NCI-H82 treated with DMSO at 0.1 percent for 48 hours (cell line): ENCODE results near the gene IL23A.
A peak's percentile ranks its signal among the peaks of the same experiment; 100 is the strongest.

ENCODE experiments used
- DNase-seq: peaks from one replicate; lab custom pipeline; 2025; ENCODE audit not compliant: unreplicated experiment; lab: John Stamatoyannopoulos, UW

The IL23A gene

GRCh38 chr12:56359851-56360767 lies 21.4 kb downstream of the IL23A start, which contains the start of gene STAT2:
TSS of gene STAT2 (minus strand) at chr12:56360107. CDS start at chr12:56356571, 3,536 bp downstream.
- DNase-seq: peak; percentile 95

GRCh38 chr12:56361487-56362129 lies 22.9 kb downstream of the IL23A start:
- DNase-seq: no peak

- DNase-seq: no peak
These were observed 23.7 kb downstream of the IL23A start, which contains the start of gene APOF for GRCh38 chr12:56362130-56363059. TSS of gene APOF (minus strand) at chr12:56362857. CDS start at chr12:56362745, 112 bp downstream.

GRCh38 chr12:56366948-56367347 lies 28.3 kb downstream of the IL23A start:
- no peak for DNase-seq

- DNase-seq: no peak
These were observed 34.8 kb downstream of the IL23A start for GRCh38 chr12:56373515-56373914.

GRCh38 chr12:56374726-56375597 lies 36.3 kb downstream of the IL23A start:
- DNase-seq: no peak

GRCh38 chr12:56375598-56376434 lies 37.1 kb downstream of the IL23A start:
- DNase-seq: peak; percentile 59

GRCh38 chr12:56377310-56377988 lies 38.8 kb downstream of the IL23A start:
- no peak for DNase-seq

- no peak for DNase-seq
These were observed 39.3 kb downstream of the IL23A start for GRCh38 chr12:56377989-56378316.

GRCh38 chr12:56382611-56383010 lies 43.9 kb downstream of the IL23A start:
- no peak for DNase-seq

- no peak for DNase-seq
These were observed 47.2 kb downstream of the IL23A start for GRCh38 chr12:56385873-56386272.

- DNase-seq: no peak
These were observed 48.6 kb downstream of the IL23A start for GRCh38 chr12:56387152-56387736.

GRCh38 chr12:56389412-56389811 lies 50.7 kb downstream of the IL23A start:
- no peak for DNase-seq
